ENCODE data around the gene STEAP4.
A peak's percentile ranks its signal among the peaks of the same experiment; 100 is the strongest.

The STEAP4 gene

GRCh38 chr7:88315522-88315921 lies 8.8 kb upstream of the STEAP4 start:
- H3K9ac ChIP-seq (ENCODE audit: low read length in 5 of 5) = no peak overlapping the region
- H3K27me3 ChIP-seq (ENCODE audit: control insufficient read depth in 5 of 5, insufficient read depth in 4 of 5, low read length in 5 of 5) = no peaks in the 10 kb centered on the region
- H3K4me1 ChIP-seq (ENCODE audit: control insufficient read depth in 5 of 5, insufficient read depth in 5 of 5, low read length in 5 of 5) = peaks cover 0 to 33% (median 20%) of the 10 kb centered on the region in 5 donors
- H3K9me3 ChIP-seq (ENCODE audit: control insufficient read depth in 5 of 5, low read length in 5 of 5) = no peaks in the 10 kb centered on the region
- H3K4me3 ChIP-seq (ENCODE audit: low read depth in 1 of 5, low read length in 5 of 5) = no peak overlapping the region
- no peaks in the 10 kb centered on the region for H3K36me3 ChIP-seq (ENCODE audit: control insufficient read depth in 5 of 5, insufficient read depth in 5 of 5, low read length in 5 of 5)
- no peak overlapping the region for H3K27ac ChIP-seq (ENCODE audit: low read depth, low read length)

GRCh38 chr7:88314061-88314491 lies 7.4 kb upstream of the STEAP4 start:
- no peaks in the 10 kb centered on the region for H3K9me3 ChIP-seq (ENCODE audit: control insufficient read depth in 5 of 5, low read length in 5 of 5)
- H3K9ac ChIP-seq (ENCODE audit: low read length in 5 of 5) = no peak overlapping the region
- H3K4me3 ChIP-seq (ENCODE audit: low read depth in 1 of 5, low read length in 5 of 5) = no peak overlapping the region
- H3K36me3 ChIP-seq (ENCODE audit: control insufficient read depth in 5 of 5, insufficient read depth in 5 of 5, low read length in 5 of 5) = no peaks in the 10 kb centered on the region
- no peak overlapping the region for H3K27ac ChIP-seq (ENCODE audit: low read depth, low read length)
- peaks cover 0 to 41% (median 30%) of the 10 kb centered on the region in 5 donors for H3K4me1 ChIP-seq (ENCODE audit: control insufficient read depth in 5 of 5, insufficient read depth in 5 of 5, low read length in 5 of 5)
- no peaks in the 10 kb centered on the region for H3K27me3 ChIP-seq (ENCODE audit: control insufficient read depth in 5 of 5, insufficient read depth in 4 of 5, low read length in 5 of 5)

- H3K36me3 ChIP-seq (ENCODE audit: control insufficient read depth in 5 of 5, insufficient read depth in 5 of 5, low read length in 5 of 5) = no peaks in the 10 kb centered on the region
- H3K27me3 ChIP-seq (ENCODE audit: control insufficient read depth in 5 of 5, insufficient read depth in 4 of 5, low read length in 5 of 5) = no peaks in the 10 kb centered on the region
- H3K9me3 ChIP-seq (ENCODE audit: control insufficient read depth in 5 of 5, low read length in 5 of 5) = no peaks in the 10 kb centered on the region
- H3K4me1 ChIP-seq (ENCODE audit: control insufficient read depth in 5 of 5, insufficient read depth in 5 of 5, low read length in 5 of 5) = peaks cover 0 to 46% (median 34%) of the 10 kb centered on the region in 5 donors
- peak overlapping the region; percentile 59 for H3K27ac ChIP-seq (ENCODE audit: low read depth, low read length)
- H3K9ac ChIP-seq (ENCODE audit: low read length in 5 of 5) = no peak overlapping the region
- H3K4me3 ChIP-seq (ENCODE audit: low read depth in 1 of 5, low read length in 5 of 5) = no peak overlapping the region
These were observed 5.5 kb upstream of the STEAP4 start for GRCh38 chr7:88312061-88312663.

- peak overlapping the region; percentile 59 for H3K27ac ChIP-seq (ENCODE audit: low read depth, low read length)
- H3K4me3 ChIP-seq (ENCODE audit: low read depth in 1 of 5, low read length in 5 of 5) = no peak overlapping the region
- H3K9me3 ChIP-seq (ENCODE audit: control insufficient read depth in 5 of 5, low read length in 5 of 5) = no peaks in the 10 kb centered on the region
- H3K4me1 ChIP-seq (ENCODE audit: control insufficient read depth in 5 of 5, insufficient read depth in 5 of 5, low read length in 5 of 5) = peaks cover 0 to 51% (median 39%) of the 10 kb centered on the region in 5 donors
- H3K27me3 ChIP-seq (ENCODE audit: control insufficient read depth in 5 of 5, insufficient read depth in 4 of 5, low read length in 5 of 5) = no peaks in the 10 kb centered on the region
- no peak overlapping the region for H3K9ac ChIP-seq (ENCODE audit: low read length in 5 of 5)
- H3K36me3 ChIP-seq (ENCODE audit: control insufficient read depth in 5 of 5, insufficient read depth in 5 of 5, low read length in 5 of 5) = no peaks in the 10 kb centered on the region
These were observed 5.0 kb upstream of the STEAP4 start for GRCh38 chr7:88311675-88312036.

GRCh38 chr7:88310956-88311674 lies 4.4 kb upstream of the STEAP4 start:
- Histone ChIP-seq H3K27ac (ENCODE audit: low read depth, low read length) (peak overlapping the region; percentile 59), H3K4me3 (ENCODE audit: low read depth in 1 of 5, low read length in 5 of 5) (no peak overlapping the region), H3K9me3 (ENCODE audit: control insufficient read depth in 5 of 5, low read length in 5 of 5) (no peaks in the 10 kb centered on the region), H3K36me3 (ENCODE audit: control insufficient read depth in 5 of 5, insufficient read depth in 5 of 5, low read length in 5 of 5) (no peaks in the 10 kb centered on the region), H3K27me3 (ENCODE audit: control insufficient read depth in 5 of 5, insufficient read depth in 4 of 5, low read length in 5 of 5) (no peaks in the 10 kb centered on the region), H3K9ac (ENCODE audit: low read length in 5 of 5) (no peak overlapping the region), H3K4me1 (ENCODE audit: control insufficient read depth in 5 of 5, insufficient read depth in 5 of 5, low read length in 5 of 5) (peaks cover 0 to 56% (median 44%) of the 10 kb centered on the region in 5 donors)

GRCh38 chr7:88309819-88310218 lies 3.1 kb upstream of the STEAP4 start:
- Histone ChIP-seq H3K9ac (ENCODE audit: low read length in 5 of 5) (no peak overlapping the region), H3K4me3 (ENCODE audit: low read depth in 1 of 5, low read length in 5 of 5) (no peak overlapping the region), H3K9me3 (ENCODE audit: control insufficient read depth in 5 of 5, low read length in 5 of 5) (no peaks in the 10 kb centered on the region), H3K36me3 (ENCODE audit: control insufficient read depth in 5 of 5, insufficient read depth in 5 of 5, low read length in 5 of 5) (no peaks in the 10 kb centered on the region), H3K27ac (ENCODE audit: low read depth, low read length) (no peak overlapping the region), H3K27me3 (ENCODE audit: control insufficient read depth in 5 of 5, insufficient read depth in 4 of 5, low read length in 5 of 5) (no peaks in the 10 kb centered on the region), H3K4me1 (ENCODE audit: control insufficient read depth in 5 of 5, insufficient read depth in 5 of 5, low read length in 5 of 5) (peaks cover 0 to 56% (median 44%) of the 10 kb centered on the region in 5 donors)

- H3K9ac ChIP-seq (ENCODE audit: low read length in 5 of 5) = no peak overlapping the region
- peaks cover 0 to 43% (median 34%) of the 10 kb centered on the region in 5 donors for H3K4me1 ChIP-seq (ENCODE audit: control insufficient read depth in 5 of 5, insufficient read depth in 5 of 5, low read length in 5 of 5)
- H3K27ac ChIP-seq (ENCODE audit: low read depth, low read length) = peak overlapping the region; percentile 12
These were observed 1.1 kb upstream of the STEAP4 start for GRCh38 chr7:88307823-88308222.

GRCh38 chr7:88307412-88307811 lies 718 bp upstream of the STEAP4 start:
- Histone ChIP-seq H3K4me1 (ENCODE audit: control insufficient read depth in 5 of 5, insufficient read depth in 5 of 5, low read length in 5 of 5) (peaks cover 0 to 42% (median 33%) of the 10 kb centered on the region in 5 donors), H3K27ac (ENCODE audit: low read depth, low read length) (peak overlapping the region; percentile 12), H3K4me3 (ENCODE audit: low read depth in 1 of 5, low read length in 5 of 5) (peak overlapping the region in 2 of 5 donors; percentile 62 to 74), H3K27me3 (ENCODE audit: control insufficient read depth in 5 of 5, insufficient read depth in 4 of 5, low read length in 5 of 5) (no peaks in the 10 kb centered on the region), H3K9ac (ENCODE audit: low read length in 5 of 5) (no peak overlapping the region), H3K36me3 (ENCODE audit: control insufficient read depth in 5 of 5, insufficient read depth in 5 of 5, low read length in 5 of 5) (no peaks in the 10 kb centered on the region), H3K9me3 (ENCODE audit: control insufficient read depth in 5 of 5, low read length in 5 of 5) (no peaks in the 10 kb centered on the region)

More at GRCh38 chr7:88307823-88308222, 1.1 kb upstream of the STEAP4 start:
- H3K9me3 ChIP-seq (ENCODE audit: control insufficient read depth in 5 of 5, low read length in 5 of 5) = no peaks in the 10 kb centered on the region
- no peaks in the 10 kb centered on the region for H3K36me3 ChIP-seq (ENCODE audit: control insufficient read depth in 5 of 5, insufficient read depth in 5 of 5, low read length in 5 of 5)
- H3K27me3 ChIP-seq (ENCODE audit: control insufficient read depth in 5 of 5, insufficient read depth in 4 of 5, low read length in 5 of 5) = no peaks in the 10 kb centered on the region
- no peak overlapping the region for H3K4me3 ChIP-seq (ENCODE audit: low read depth in 1 of 5, low read length in 5 of 5)

- no peaks in the 10 kb centered on the region for H3K27me3 ChIP-seq (ENCODE audit: control insufficient read depth in 5 of 5, insufficient read depth in 4 of 5, low read length in 5 of 5)
- H3K9me3 ChIP-seq (ENCODE audit: control insufficient read depth in 5 of 5, low read length in 5 of 5) = no peaks in the 10 kb centered on the region
- H3K9ac ChIP-seq (ENCODE audit: low read length in 5 of 5) = no peak overlapping the region
- no peak overlapping the region for H3K27ac ChIP-seq (ENCODE audit: low read depth, low read length)
- peak overlapping the region in 3 of 5 donors; percentile 62 to 74 (median 71) for H3K4me3 ChIP-seq (ENCODE audit: low read depth in 1 of 5, low read length in 5 of 5)
- no peaks in the 10 kb centered on the region for H3K36me3 ChIP-seq (ENCODE audit: control insufficient read depth in 5 of 5, insufficient read depth in 5 of 5, low read length in 5 of 5)
- peaks cover 0 to 22% (median 15%) of the 10 kb centered on the region in 5 donors for H3K4me1 ChIP-seq (ENCODE audit: control insufficient read depth in 5 of 5, insufficient read depth in 5 of 5, low read length in 5 of 5)
These were observed 1.6 kb downstream of the STEAP4 start for GRCh38 chr7:88305044-88305443.

GRCh38 chr7:88302486-88302885 lies 4.2 kb downstream of the STEAP4 start:
- no peak overlapping the region for H3K9ac ChIP-seq (ENCODE audit: low read length in 5 of 5)
- peak overlapping the region in 2 of 5 donors; percentile 14 to 23 for H3K4me3 ChIP-seq (ENCODE audit: low read depth in 1 of 5, low read length in 5 of 5)
- H3K9me3 ChIP-seq (ENCODE audit: control insufficient read depth in 5 of 5, low read length in 5 of 5) = no peaks in the 10 kb centered on the region
- H3K27ac ChIP-seq (ENCODE audit: low read depth, low read length) = no peak overlapping the region
- no peaks in the 10 kb centered on the region for H3K27me3 ChIP-seq (ENCODE audit: control insufficient read depth in 5 of 5, insufficient read depth in 4 of 5, low read length in 5 of 5)
- H3K36me3 ChIP-seq (ENCODE audit: control insufficient read depth in 5 of 5, insufficient read depth in 5 of 5, low read length in 5 of 5) = no peaks in the 10 kb centered on the region
- peaks cover 0 to 14% (median 13%) of the 10 kb centered on the region in 5 donors for H3K4me1 ChIP-seq (ENCODE audit: control insufficient read depth in 5 of 5, insufficient read depth in 5 of 5, low read length in 5 of 5)

Data from subcutaneous abdominal adipose tissue (tissue), 5 donors.